ENCODE measurements around the gene RBM20.

Gene RBM20

GRCh38 chr10:110737886-110738634, 93.9 kb downstream of the RBM20 start:
- no peak for DNase-seq (ENCODE audit: low spot score)

DNA sequence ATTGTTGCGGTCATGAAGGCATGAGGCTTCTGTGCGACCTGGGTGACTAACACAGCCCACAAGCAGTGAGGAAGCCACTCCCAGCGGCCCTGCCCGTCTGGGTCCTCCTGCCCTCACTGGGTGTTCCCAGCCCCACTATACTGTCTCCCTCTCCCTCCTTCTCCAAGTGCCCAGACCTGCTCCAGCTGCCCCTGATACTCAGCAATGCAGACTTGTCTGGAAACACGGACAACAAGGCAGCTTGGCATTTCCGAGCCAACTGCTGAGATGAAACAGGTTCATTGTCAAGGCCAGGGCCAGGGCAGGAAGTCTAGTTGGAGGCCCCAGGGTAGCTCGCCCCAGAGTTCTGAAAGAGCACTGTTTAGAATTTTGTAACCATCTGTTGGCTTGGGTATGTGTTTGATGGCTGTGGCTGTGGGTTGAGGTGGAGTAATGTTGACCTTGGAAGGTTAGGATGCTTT, 95.7 kb downstream of the RBM20 start:
- DNase-seq (ENCODE audit: low spot score): no peak

DNA sequence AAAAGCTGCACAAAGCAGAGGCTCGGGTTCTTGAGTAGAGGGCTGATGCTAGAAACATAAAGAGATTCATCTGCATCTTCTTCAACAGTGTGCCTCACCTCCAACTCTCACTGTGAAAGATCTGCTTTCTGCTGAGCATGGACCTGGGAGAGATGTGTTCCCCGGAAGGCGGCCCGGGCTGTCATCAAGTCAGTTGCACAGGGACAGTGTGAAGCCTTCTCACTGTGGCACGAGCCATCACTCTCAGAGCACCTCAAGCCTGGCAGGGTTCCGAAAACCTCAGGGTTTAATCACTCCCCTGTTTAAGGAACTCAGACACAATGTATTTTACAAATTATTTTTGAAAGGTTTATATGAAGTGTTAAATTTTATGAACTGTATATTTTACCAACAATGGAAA, 98.7 kb downstream of the RBM20 start:
- DNase-seq (ENCODE audit: low spot score): no peak

GRCh38 chr10:110744782-110745181, 100.6 kb downstream of the RBM20 start:
- DNase-seq (ENCODE audit: low spot score): no peak

DNA sequence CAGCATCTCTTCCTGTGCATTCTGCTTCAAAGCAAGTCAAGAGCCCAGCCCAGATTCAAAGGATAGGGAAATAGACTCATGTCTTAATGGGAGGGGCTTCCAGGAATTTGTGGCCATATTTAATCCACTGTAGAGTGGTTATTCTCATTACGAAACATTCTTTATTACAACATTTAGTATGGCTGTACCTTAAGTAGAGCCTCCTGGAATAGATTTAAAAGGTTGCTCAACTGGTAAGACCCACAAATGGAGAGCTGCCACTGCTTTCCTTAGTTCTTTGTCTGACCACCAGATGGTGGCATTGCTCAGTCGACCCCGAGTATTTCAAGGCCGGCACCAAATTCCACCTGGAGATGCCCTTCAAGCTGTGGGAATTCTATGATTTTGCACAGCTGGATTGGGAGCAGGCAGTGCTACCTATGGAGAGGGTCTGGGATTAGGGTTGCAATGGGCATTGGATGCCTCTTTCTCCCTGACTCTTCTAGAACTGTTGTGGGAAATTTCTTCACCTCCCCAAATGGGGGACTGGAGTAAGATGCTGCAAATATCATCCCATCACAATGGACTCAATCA, 102.2 kb downstream of the RBM20 start:
- DNase-seq (ENCODE audit: low spot score): peak; percentile 73

DNA sequence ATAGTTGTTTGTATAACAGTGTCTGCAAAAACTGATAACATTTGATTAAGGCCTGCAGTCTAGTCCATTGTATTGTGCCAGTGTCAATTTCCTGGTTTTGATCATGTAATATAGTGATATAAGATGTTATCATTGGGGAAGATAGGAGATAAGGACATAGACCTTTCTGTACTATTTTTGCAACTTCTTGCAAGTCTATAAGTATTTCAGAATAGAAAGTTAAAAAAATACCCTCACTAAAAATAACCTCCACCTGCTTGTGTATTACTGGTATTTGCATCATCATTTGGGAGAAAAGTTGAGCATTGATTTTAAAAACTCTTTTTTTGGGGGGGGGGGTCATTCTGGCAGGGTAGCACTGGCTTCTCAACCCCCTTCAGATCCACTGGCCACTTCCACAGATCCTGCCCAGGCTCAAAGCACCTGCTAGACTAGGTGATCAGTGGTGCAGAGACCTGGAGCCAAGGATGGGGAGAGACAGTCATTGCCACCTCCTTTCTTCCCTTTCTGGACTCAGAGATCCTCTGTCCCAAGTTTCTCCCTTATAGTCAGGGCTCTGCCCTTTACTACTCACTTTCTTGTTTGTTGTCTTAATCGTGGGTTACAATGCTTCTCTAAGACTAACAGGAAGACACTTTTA, 103.0 kb downstream of the RBM20 start:
- no peak for DNase-seq (ENCODE audit: low spot score)

GRCh38 chr10:110747609-110748464, 103.7 kb downstream of the RBM20 start:
- DNase-seq (ENCODE audit: low spot score): no peak

DNA sequence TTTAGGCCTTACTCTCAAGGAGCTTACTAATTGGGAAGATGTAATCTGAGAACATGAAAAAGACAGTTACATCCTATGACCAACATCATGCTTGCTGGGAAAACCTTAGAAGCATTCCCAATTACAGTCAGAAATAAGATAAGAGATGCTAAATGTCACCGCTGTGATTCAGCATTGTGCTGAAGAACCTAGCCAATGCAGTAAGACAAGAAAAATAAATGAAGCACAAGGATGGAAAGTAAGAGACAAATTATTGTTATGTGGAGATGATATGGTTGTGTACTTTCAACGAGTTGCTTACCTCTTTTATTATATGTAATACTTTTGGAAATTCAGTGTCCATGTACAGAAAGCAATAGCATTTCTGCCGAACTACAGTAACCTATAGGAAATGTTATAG, 104.8 kb downstream of the RBM20 start:
- no peak for DNase-seq (ENCODE audit: low spot score)

DNA sequence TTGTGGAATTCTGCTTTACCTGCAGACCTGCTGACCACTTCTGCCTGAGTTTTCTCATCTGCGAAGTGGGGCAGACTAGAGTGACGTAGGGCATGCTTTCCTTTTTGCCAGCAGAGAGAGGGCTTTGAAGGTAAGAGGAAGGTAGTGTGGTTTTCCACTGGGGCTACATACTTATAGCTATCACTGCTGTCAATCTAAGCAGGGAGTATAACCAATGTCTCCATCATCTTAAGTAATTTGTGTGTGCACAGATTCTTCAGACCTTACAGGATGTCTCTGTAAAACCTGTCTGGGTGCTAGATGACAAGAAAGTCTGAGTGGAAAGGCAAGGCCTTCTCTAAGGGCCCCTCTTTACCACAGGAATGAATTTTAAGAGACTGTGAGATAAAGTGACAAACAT, 106.8 kb downstream of the RBM20 start:
- DNase-seq (ENCODE audit: low spot score): no peak

- no peak for DNase-seq (ENCODE audit: low spot score)
Measured at GRCh38 chr10:110751850-110752249, 107.7 kb downstream of the RBM20 start.

- DNase-seq (ENCODE audit: low spot score): no peak
Measured at GRCh38 chr10:110753462-110753861, 109.3 kb downstream of the RBM20 start.

DNA sequence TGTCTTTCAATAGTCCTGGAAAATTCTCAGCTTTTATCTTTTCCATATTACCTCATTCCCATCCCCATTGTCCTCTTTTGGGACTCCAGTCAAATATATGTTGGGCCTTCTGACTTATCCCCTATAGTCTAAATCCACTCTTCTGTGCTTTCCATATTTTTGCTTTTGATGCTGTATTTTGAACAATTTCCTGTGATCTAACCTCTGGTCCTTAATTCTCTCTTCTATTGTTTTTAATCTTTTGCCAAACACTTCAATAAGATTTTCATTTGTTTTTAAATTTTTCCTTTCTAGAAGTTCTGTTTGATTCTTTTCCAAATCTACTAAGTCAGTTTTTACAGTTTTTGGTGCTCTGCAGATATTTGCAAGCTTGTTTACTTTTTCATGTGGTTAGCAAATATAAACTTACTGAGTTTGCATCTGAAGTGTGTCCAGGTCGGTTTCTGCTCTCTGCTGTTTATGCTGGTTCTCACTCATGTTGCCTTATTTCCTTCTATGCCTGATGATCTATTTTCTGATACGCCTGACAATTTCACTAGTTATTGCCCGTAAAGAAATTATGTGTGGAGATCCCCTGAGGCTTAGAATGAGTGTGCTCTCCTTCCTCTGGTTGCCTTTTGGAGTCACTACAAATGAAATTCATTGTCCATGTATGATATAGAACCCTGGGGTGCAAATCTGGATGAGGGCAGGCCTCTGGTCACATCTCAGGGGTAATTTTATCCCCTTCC, 110.4 kb downstream of the RBM20 start:
- DNase-seq (ENCODE audit: low spot score): no peak

DNA sequence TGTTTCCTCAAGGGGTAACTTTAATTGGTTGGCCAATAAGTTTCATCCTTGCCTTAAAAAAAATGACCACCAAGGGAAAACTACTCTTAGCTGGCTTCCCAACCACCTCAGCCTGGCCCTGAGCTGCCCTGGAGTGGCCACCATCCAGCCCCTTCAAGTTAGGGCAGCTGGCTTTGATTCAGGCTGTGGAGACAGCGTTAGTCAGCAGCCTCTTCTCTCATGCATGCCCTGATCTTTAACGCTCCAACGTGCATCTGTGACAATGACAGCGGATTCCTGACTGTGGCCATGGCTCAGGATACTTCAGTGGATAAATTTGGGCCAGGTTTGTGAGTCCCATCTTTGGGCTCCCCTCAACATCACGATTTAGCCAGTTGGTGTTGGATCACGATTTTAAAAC, 111.6 kb downstream of the RBM20 start:
- DNase-seq (ENCODE audit: low spot score): no peak

- peak; percentile 47 for DNase-seq (ENCODE audit: low spot score)
Measured at GRCh38 chr10:110756876-110757275, 112.7 kb downstream of the RBM20 start.

DNA sequence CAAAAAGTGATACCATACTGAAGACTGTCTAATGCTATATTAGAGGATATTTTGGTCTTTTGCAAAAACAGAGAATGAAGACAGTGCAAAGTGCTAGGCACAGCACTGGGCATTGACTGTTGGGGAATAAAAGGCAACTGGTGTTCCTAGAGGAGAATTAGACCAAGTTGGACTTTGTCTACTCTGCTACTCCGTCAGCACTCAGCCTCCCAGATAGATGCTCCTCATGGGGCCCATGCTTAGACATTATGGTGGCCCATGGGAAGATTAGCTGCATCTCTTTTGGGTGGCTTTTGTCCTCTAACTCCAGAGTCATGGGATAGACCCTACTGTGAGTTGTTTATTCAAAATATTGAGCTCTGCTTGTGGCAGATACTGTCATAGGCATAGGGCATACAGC, 113.5 kb downstream of the RBM20 start:
- no peak for DNase-seq (ENCODE audit: low spot score)

GRCh38 chr10:110758128-110758765, 114.1 kb downstream of the RBM20 start:
- DNase-seq (ENCODE audit: low spot score): no peak

- DNase-seq (ENCODE audit: low spot score): no peak
Measured at GRCh38 chr10:110758898-110759297, 114.8 kb downstream of the RBM20 start.

DNA sequence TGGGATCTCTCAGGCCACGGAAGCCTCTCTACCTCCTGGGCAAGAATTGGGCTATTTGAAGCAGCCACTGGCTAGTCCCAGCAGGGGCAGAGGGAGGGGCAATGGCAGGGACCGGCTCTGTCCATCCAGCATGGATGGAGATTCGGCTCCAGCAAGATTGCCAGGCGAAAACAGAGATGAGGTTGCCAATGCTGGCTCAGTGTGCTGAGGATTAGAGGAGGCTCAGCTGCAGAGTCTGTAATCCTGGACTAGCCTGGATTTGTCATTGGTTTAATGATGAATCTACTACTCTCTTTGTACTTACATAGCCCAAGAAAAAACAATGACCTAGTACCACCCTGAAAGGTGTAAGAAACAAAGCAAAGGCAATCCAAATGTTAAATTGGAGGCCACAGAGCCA, 115.4 kb downstream of the RBM20 start:
- DNase-seq (ENCODE audit: low spot score): no peak

GRCh38 chr10:110762109-110762848, 118.1 kb downstream of the RBM20 start:
- no peak for DNase-seq (ENCODE audit: low spot score)

- DNase-seq (ENCODE audit: low spot score): no peak
Measured at GRCh38 chr10:110762849-110763211, 118.7 kb downstream of the RBM20 start.

- no peak for DNase-seq (ENCODE audit: low spot score)
Measured at GRCh38 chr10:110764378-110764777, 120.2 kb downstream of the RBM20 start.
